Activated CD8-positive, alpha-beta T cell treated with anti-CD3 and anti-CD28 coated beads, Interleukin-2, amount 10 ng/mL, durations not matched to agents 7 days and 5 days (primary cell): ENCODE measurements around the gene FBXL13. TPM values are rescaled to one million over a fixed set of nuclear protein-coding genes. Genes with fewer than 3 reads are reported as not detected.

ENCODE experiments used
- ATAC-seq: fragments of 150-1000 bp; cut with Tn5 transposase; one replicate; pipeline ENCODE4 v1.10.0; 2021; ENCODE audit warnings: moderate library complexity
- CTCF ChIA-PET: fragments of 350-600 bp; sonication (Branson Sonifier 250); formaldehyde crosslinking; loops from one replicate; lab custom pipeline; 2021; ENCODE audit warnings: antibody characterized with exemption; lab: Charles Lee
- POLR2A ChIA-PET: fragments of 350-600 bp; sonication (Branson Sonifier 250); formaldehyde crosslinking; loops from one replicate; lab custom pipeline; 2021; ENCODE audit warnings: antibody characterized with exemption; lab: Charles Lee
- DNase-seq: peaks from one replicate; pipeline ENCODE4 v3.0.0-alpha.2; 2020
- H3K27ac Mint-ChIP-seq: one replicate; pipeline ENCODE4 v1.8.0; 2021; ENCODE audit warnings: mild to moderate bottlenecking, mixed read lengths
- H3K27me3 Mint-ChIP-seq: one replicate; pipeline ENCODE4 v1.8.0; 2021; ENCODE audit warnings: low read depth, mixed read lengths
- H3K36me3 Mint-ChIP-seq: one replicate; pipeline ENCODE4 v1.8.0; 2021; ENCODE audit warnings: low read depth, mixed read lengths
- H3K4me1 Mint-ChIP-seq: one replicate; pipeline ENCODE4 v1.8.0; 2021; ENCODE audit warnings: low read depth, mixed read lengths
- H3K4me3 Mint-ChIP-seq: one replicate; pipeline ENCODE4 v1.8.0; 2021; ENCODE audit warnings: mild to moderate bottlenecking, mixed read lengths
- H3K9me3 Mint-ChIP-seq: one replicate; pipeline ENCODE4 v1.8.0; 2022; ENCODE audit warnings: mixed read lengths; ENCODE audit not compliant: insufficient read depth
- total RNA-seq, 2 experiments: library from RNA; stranded (reverse); gene quantifications; one replicate each; pipeline ENCODE4 v1.2.3, GENCODE V29; 2021

The FBXL13 gene
- total RNA-seq, 2 experiments from 2014 or later = 0.13 to 0.34 TPM

DNA sequence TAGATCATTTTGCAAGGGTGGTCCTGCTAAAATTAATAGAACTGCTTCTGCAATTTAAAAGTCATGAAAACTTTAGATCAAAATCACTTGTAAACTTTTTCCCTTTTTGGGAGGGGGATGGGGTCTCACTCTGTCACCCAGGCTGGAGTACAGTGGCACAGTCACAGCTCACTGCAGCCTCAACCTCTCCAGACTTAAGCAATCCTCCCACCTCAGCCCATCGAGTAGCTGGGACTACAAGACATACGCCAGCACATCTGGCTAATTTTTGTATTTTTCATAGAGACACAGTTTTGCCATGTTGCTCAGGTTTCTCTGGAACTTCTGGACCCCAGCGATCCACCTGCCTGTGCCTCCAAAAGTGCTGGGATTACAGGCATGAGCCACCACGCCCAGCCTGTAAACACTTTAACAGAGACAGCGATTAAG is 82.1 kb downstream of the FBXL13 start:
- Mint-ChIP-seq H3K27me3 (no peaks in the 10 kb centered on the region), H3K4me3 (no peak overlapping the region), H3K4me1 (no peaks in the 10 kb centered on the region), H3K9me3 (no peaks in the 10 kb centered on the region), H3K27ac (no peak overlapping the region), H3K36me3 (no peaks in the 10 kb centered on the region)
- no peak for DNase-seq
- no peak for ATAC-seq
- CTCF ChIA-PET = no interaction called here
- POLR2A ChIA-PET = no interaction called here

DNA sequence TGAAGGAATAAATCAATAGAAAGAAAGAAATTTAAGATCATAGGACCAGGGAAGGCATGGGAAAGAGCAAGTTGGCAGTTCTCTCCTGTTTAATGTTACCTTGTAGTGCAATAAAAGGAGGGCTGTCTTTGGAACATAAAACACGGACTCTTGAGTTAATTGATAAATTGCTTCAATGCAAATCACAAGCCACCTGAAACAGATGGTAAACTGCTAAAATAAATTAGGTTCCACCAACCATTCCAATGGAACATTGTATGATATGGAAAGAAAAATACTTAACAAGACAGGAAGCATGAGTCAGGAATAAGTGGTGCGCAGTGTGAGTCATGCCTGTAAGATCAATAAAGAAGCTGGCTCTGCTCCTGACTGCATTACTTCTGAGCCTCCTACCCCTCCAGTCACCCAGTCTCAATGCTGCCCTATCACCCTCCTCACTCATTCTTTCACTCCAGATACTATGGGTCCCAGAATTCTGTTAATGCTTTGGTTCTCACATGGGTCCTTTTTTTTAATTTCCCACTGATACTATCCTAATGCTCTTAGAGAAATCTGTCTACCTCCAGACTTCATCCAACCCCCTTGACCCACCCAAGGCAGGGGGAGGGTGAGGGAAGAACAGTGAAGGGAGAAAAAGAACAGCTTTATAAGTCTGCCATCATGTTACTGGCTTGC is 82.9 kb downstream of the FBXL13 start:
- DNase-seq (no peak), ATAC-seq (no peak)
- ChIA-PET POLR2A (no interaction called here), CTCF (no interaction called here)
- Mint-ChIP-seq H3K4me3 (no peak overlapping the region), H3K36me3 (no peaks in the 10 kb centered on the region), H3K27me3 (no peaks in the 10 kb centered on the region), H3K4me1 (no peaks in the 10 kb centered on the region), H3K9me3 (no peaks in the 10 kb centered on the region), H3K27ac (no peak overlapping the region)

DNA sequence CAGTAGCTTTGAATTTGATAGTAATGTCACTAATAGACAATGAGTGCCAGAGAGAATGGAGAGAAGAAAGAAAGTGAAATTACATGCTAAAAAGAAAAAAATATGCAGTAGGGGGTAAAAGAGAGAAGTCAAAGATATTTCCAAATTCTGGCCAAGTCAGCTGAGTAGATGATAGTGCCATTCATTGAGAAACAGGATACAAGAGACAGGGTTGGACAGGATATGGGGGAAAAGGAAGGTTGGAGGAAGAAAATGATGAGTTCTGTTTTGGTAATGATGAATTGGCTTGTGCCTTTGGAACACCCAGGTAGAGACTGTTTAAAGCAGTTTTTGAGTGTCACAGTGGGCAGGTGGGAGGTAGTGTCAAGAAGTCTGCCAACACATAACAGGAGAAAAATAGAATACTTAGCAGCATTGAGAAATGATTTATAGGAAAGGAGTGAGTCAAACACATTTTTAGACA is 83.5 kb downstream of the FBXL13 start:
- ATAC-seq = no peak
- Mint-ChIP-seq H3K4me3 (no peak overlapping the region), H3K9me3 (no peaks in the 10 kb centered on the region), H3K27me3 (no peaks in the 10 kb centered on the region), H3K27ac (no peak overlapping the region), H3K4me1 (no peaks in the 10 kb centered on the region), H3K36me3 (no peaks in the 10 kb centered on the region)
- CTCF ChIA-PET = no interaction called here
- POLR2A ChIA-PET = no interaction called here
- DNase-seq = no peak

- Mint-ChIP-seq H3K36me3 (no peaks in the 10 kb centered on the region), H3K9me3 (no peaks in the 10 kb centered on the region), H3K4me1 (no peaks in the 10 kb centered on the region), H3K4me3 (no peak overlapping the region), H3K27me3 (no peaks in the 10 kb centered on the region), H3K27ac (no peak overlapping the region)
- POLR2A ChIA-PET = no interaction called here
- CTCF ChIA-PET = no interaction called here
- ATAC-seq (no peak), DNase-seq (no peak)
Observed at GRCh38 chr7:102990642-102991041, 84.0 kb downstream of the FBXL13 start.

DNA sequence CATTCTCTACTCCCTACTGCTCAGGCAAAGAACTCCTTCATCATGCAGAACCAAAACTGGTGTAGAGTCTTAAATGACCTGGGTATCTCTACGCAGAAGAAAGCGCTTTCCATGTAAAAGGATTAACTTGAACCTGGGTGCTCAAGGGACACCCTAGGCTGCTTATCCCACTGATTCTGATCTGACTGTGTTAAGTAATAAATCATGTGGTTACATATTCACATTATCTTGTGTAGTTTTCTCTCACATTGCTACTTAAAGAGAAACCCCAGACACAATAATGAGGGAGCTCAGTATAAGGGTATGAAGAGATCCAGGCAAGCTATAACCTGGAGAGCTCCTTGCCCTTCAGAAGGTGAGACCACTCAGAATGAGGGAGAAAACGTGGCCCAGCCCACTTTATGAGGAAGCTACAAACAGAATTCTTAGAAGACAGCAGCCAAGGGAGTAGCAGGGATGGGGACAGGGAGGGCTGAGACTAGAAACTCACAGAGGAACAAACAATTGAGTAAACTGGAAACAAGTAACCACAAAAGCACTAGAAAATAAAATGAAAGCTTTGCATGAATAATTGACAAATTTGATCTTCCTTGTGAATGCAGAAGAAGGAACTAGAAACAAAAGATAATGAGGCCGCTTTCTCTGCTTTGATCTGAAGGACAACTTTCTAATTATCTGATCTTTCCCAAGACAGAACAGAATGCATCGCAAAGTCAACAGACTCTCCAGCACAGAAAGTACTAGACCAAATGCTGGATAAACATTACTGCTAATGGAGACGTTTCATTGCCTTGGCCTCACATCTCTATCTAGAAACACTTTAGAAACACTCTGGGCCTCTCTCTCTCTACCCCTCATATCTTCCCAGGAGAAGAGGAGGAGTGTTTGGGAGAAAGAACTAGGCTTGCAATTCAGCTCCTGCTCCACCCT is 85.7 kb downstream of the FBXL13 start:
- no peak for ATAC-seq
- no peak overlapping the region for H3K27ac Mint-ChIP-seq
- no peaks in the 10 kb centered on the region for H3K9me3 Mint-ChIP-seq
- H3K4me3 Mint-ChIP-seq = no peak overlapping the region
- ChIA-PET POLR2A (interaction anchor here (0.5 kb wide), 1 partner anchor 980 kb away, joined by 3 read pairs; no protein-coding TSS in a partner anchor), CTCF (no interaction called here)
- H3K27me3 Mint-ChIP-seq = no peaks in the 10 kb centered on the region
- no peak for DNase-seq
- no peaks in the 10 kb centered on the region for H3K4me1 Mint-ChIP-seq
- no peaks in the 10 kb centered on the region for H3K36me3 Mint-ChIP-seq

DNA sequence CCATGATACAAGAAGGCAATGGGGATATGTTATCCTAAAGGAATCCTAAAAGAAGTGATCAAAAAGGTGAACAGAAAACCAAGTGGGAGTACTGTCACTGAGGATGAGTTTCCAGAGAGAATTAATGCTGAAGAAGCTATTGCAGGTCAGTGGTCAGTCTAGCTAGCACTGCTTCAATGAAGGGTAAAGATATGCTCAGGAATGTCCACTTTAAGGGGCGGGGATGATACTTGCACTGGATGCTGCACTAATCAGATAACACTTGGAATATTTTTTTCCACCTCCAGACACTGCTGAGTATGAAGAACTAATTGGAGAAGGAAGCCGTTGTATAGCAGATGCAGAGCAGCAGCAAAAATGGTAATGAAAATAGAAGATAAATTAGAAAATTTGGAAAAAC is 86.5 kb downstream of the FBXL13 start:
- no peaks in the 10 kb centered on the region for H3K4me1 Mint-ChIP-seq
- no peak overlapping the region for H3K4me3 Mint-ChIP-seq
- no peaks in the 10 kb centered on the region for H3K36me3 Mint-ChIP-seq
- DNase-seq = no peak
- H3K9me3 Mint-ChIP-seq = no peaks in the 10 kb centered on the region
- no peak for ATAC-seq
- ChIA-PET CTCF (no interaction called here), POLR2A (no interaction called here)
- no peaks in the 10 kb centered on the region for H3K27me3 Mint-ChIP-seq
- H3K27ac Mint-ChIP-seq = no peak overlapping the region

- H3K27ac Mint-ChIP-seq = no peak overlapping the region
- H3K4me3 Mint-ChIP-seq = no peak overlapping the region
Observed at GRCh38 chr7:102985176-102985783, 89.3 kb downstream of the FBXL13 start.

GRCh38 chr7:102983602-102984001 is 91.0 kb downstream of the FBXL13 start:
- Mint-ChIP-seq H3K27ac (no peak overlapping the region), H3K36me3 (no peaks in the 10 kb centered on the region), H3K4me1 (no peaks in the 10 kb centered on the region), H3K9me3 (no peaks in the 10 kb centered on the region), H3K4me3 (no peak overlapping the region), H3K27me3 (no peaks in the 10 kb centered on the region)
- POLR2A ChIA-PET = no interaction called here
- no peak for ATAC-seq
- no peak for DNase-seq
- CTCF ChIA-PET = no interaction called here

More at GRCh38 chr7:102985176-102985783, 89.3 kb downstream of the FBXL13 start:
- ChIA-PET POLR2A (no interaction called here), CTCF (no interaction called here)
- H3K9me3 Mint-ChIP-seq = no peaks in the 10 kb centered on the region
- H3K4me1 Mint-ChIP-seq = no peaks in the 10 kb centered on the region
- DNase-seq = no peak
- ATAC-seq = no peak
- no peaks in the 10 kb centered on the region for H3K27me3 Mint-ChIP-seq
- no peaks in the 10 kb centered on the region for H3K36me3 Mint-ChIP-seq

DNA sequence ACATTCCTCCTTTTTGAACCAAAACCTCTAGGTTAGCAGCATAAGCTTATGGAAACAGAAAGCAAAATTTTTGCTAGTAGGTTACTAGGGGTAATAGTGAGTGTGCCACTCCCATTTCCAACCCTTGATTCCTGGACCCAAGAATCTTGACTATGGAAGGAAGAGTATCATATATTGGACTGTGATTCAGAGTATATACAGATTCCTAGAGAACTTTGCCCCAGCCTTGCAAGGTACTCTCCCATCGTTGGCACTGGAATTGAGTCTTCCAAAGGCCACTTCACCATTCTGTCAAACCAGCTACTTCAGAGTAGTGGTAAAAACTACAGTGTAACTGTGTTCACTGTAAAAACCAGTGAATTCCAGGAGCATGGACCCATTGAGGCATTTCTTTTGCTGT is 92.4 kb downstream of the FBXL13 start:
- no peaks in the 10 kb centered on the region for H3K9me3 Mint-ChIP-seq

GRCh38 chr7:102981451-102981850 is 93.1 kb downstream of the FBXL13 start:
- H3K36me3 Mint-ChIP-seq = no peaks in the 10 kb centered on the region
- no peak overlapping the region for H3K4me3 Mint-ChIP-seq
- CTCF ChIA-PET = no interaction called here
- no peaks in the 10 kb centered on the region for H3K4me1 Mint-ChIP-seq
- no peaks in the 10 kb centered on the region for H3K9me3 Mint-ChIP-seq
- no peak for DNase-seq
- POLR2A ChIA-PET = no interaction called here
- no peaks in the 10 kb centered on the region for H3K27me3 Mint-ChIP-seq
- no peak for ATAC-seq
- no peak overlapping the region for H3K27ac Mint-ChIP-seq

More for the DNA sequence above, 92.4 kb downstream of the FBXL13 start:
- no peak overlapping the region for H3K4me3 Mint-ChIP-seq
- DNase-seq (no peak), ATAC-seq (no peak)
- no peaks in the 10 kb centered on the region for H3K4me1 Mint-ChIP-seq
- H3K27me3 Mint-ChIP-seq = no peaks in the 10 kb centered on the region
- CTCF ChIA-PET = no interaction called here
- POLR2A ChIA-PET = no interaction called here
- H3K27ac Mint-ChIP-seq = no peak overlapping the region
- H3K36me3 Mint-ChIP-seq = no peaks in the 10 kb centered on the region

DNA sequence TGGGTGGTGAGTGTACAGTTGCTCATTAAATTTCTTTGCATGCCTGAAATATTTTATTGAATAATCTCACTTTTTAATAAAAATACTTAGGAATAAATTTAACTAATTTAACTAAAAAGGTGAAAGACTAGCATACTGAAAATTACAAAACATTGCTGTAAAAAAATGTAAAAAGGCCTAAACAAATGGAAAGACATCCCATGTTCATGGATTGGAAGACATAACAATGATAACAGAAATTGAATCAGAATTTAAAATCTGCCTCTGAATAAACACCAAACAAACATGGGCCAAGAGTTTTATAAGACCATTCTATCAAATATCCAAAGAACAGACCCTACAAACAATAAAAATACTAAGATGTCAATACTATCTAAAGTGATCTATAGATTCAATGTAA is 94.9 kb downstream of the FBXL13 start:
- Mint-ChIP-seq H3K27ac (no peak overlapping the region), H3K9me3 (no peaks in the 10 kb centered on the region), H3K4me3 (no peak overlapping the region), H3K27me3 (no peaks in the 10 kb centered on the region), H3K36me3 (no peaks in the 10 kb centered on the region), H3K4me1 (no peaks in the 10 kb centered on the region)
- ChIA-PET POLR2A (no interaction called here), CTCF (no interaction called here)
- DNase-seq (no peak), ATAC-seq (no peak)

- H3K36me3 Mint-ChIP-seq = no peaks in the 10 kb centered on the region
- CTCF ChIA-PET = no interaction called here
- POLR2A ChIA-PET = no interaction called here
Observed at GRCh38 chr7:102978284-102978683, 96.3 kb downstream of the FBXL13 start.

More at GRCh38 chr7:102978284-102978683, 96.3 kb downstream of the FBXL13 start:
- H3K4me3 Mint-ChIP-seq = no peak overlapping the region
- no peaks in the 10 kb centered on the region for H3K9me3 Mint-ChIP-seq
- ATAC-seq (no peak), DNase-seq (no peak)
- no peak overlapping the region for H3K27ac Mint-ChIP-seq
- H3K27me3 Mint-ChIP-seq = no peaks in the 10 kb centered on the region
- H3K4me1 Mint-ChIP-seq = no peaks in the 10 kb centered on the region
